Activated T-cell treated with anti-CD3 and anti-CD28 coated beads for 48 hours (primary cell): Measurements from ENCODE around the gene CTF1.
"Not testable (repeated sequence)": the region's sequence is repeated elsewhere in the genome, so short reads cannot be mapped to it uniquely, and the experiment has no call there.

Experiments
- DNase-seq: peaks from one replicate; pipeline ENCODE4 v3.0.0-alpha.2; 2020; ENCODE audit warnings: low read depth

The CTF1 gene, protein sequence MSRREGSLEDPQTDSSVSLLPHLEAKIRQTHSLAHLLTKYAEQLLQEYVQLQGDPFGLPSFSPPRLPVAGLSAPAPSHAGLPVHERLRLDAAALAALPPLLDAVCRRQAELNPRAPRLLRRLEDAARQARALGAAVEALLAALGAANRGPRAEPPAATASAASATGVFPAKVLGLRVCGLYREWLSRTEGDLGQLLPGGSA

DNA sequence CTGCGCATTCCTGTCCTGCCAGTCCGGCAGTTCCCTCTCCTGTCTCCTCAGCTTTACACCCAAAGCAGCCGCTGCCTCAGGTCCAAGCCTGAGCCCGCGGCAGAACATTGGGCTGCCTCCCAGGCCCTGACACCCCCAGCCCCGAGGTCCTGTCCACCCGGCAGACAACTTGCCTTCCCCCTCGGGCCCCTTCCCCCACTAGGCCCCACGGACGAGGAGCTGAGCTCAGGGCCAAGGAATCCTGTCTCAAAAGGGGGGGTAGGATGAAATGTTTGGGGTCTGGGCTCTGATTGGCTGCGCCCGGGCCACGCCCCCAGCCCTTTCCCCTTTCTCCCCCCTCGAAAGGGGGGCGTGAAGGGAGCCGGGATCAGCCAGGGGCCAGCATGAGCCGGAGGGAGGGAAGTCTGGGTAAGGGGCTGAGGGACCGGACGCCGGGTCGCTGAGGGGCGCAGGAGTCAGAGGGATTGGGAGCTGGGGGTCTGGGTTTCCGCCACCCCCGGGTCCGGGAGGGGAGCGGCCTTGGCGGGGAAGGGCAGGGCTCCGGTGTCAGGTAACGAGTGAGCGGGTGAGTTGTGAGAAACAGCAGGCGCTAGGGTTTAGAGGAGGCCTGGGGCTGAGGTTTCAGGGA lies at the start of gene CTF1:
Gene CTF1 (plus strand): TSS at position 354 of the 628 bp plus-strand sequence. CDS start 30 bp downstream, at position 384.
- DNase-seq: no peak

DNA sequence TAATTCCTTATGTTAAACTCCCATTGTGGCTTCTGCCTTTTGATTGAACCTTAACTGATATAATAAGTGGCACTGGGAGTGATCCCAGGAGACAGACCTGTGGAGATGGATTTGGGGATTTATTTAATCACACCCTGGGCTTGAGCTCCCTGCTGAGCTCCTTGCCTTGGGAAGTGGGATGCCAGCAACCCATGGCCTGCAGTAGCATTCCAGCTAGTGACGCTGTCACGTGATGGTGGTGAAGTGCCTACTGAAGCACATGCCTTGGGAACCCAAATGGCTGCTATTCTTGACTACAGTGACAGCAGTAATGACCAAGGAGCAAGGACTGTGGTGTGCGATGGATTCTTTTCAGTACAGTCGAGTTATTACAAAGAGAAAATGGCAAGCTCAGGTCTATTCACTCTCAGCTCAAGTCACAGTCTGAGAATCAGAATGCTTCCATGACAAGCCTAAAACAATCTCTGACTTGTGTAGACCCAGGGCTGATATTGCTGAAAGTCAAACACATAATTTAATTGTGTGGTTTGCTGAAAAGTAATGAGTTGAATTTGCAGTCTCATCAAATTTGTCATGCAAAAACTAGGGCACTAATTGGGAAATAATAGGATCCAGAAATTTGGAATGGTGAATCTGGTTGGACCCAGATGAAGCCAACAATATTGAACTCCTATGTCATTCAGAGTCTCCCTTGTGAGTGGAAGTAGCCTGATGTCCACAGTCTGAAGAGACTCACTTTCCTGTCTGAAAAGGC lies 49.6 kb upstream of the CTF1 start:
- no peak for DNase-seq

DNA sequence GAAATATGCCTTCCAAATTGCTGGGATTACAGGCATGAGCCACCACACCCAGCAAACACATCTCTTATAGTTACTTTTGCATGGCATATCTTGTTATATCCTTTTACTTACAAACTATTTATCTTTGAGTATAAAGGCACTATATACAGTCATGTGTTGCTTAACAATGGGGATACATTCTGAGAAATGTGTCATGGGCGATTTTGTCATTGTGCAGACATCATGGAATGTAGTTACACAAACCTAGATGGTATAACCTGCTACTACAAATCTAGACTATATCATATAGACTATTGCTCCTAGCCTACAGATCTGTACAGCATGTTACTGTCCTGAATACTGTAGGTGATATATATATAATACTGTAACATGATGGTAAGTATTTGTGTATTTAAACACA lies 46.2 kb upstream of the CTF1 start:
- no peak for DNase-seq

DNA sequence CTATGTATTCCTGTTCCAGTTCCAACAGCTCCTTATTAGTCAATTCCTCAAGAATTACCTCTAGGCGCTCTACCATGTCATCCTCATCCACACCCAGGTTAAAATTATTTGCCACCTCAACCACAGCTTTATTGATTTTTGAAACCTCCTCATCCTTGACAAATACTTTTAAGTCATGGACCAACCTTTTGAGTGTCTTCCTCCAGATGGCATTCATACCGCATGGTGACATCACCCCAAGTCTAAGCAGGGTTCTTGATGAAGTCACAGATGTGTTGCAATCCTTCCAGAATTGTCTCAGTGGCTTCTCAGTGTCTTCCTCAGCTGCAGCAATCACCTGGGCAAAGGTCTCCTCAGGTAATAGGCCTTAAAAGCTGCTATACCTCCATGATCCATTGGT lies 42.7 kb upstream of the CTF1 start:
- no peak for DNase-seq

DNA sequence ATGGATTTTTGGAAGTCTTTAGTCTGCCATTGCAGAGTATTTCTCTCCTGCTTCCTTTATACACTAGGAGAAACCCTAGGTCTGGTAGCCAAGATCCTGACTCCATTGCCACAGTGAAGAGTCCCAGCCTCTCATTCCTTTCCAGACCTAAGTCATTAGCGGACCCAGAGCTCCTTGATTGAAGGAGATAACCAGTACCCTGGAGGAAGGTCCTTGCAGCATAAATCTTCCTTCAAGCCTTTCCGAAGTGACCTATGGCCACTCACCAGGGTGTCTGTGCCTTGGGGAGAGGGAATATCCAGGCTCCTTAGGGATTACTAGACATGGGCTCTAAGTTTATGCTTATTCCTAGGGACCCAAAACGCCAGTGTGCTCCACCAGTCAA lies 38.3 kb upstream of the CTF1 start:
- no peak for DNase-seq

DNA sequence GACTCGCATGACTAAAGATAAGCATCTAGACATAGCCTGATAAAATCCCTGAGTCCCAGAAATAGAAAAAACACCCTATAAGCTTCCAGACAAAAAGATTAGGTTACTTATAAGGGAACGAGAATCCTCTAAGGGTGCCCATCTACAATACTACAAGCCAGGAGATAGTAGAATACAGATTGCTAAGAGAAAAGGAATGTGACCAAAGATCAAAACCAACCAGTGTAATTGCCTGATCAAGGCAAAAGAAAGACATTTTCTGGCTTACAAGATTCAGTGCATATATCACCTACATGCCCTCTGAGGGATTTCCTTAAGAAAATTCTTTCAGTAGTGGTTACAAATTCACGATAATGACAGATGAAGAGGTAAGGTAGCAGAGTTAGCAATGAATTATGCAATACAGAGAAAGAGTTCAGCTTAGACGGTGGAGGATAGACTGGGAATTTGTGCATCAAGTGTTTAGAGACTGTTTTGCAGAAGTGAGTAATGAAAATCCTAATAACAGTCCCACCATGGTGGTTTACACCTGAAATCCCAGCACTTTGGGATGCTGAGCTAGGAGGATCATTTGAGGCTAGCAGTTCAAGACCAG lies 37.5 kb upstream of the CTF1 start:
- DNase-seq: no peak

DNA sequence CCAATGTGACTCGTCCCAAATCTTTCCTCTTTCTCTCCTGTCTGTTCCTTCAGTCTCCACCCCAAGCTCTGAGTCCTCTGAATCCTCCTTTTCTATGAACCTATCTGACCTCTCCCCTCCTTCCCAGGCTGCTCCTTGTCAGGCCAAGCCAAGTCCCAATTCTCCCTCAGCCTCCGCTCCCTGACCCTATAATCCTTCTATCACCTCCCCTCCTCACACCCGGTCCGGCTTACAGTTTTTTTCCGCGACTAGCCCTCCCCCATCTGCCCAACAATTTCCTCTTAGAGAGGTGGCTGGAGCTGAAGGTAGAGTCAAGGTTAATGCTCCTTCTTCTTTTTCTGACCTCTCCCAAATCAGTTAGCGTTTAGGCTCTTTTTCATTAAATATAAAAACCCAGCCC lies 35.7 kb upstream of the CTF1 start:
- not testable (repeated sequence) for DNase-seq

DNA sequence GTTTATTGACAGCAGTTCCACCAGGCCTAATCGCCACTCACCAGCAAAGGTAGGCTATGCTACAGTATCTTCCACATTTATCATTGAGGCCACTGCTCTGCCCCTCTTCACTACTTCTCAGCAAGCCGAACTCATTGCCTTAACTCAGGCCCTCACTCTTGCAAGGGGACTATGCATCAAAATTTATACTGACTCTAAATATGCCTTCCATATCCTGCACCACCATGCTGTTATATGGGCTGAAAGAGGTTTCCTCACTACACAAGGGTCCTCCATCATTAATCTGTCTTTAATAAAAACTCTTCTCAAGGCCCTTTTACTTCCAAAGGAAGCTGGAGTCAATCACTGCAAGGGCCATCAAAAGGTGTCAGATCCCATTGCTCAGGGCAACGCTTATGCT lies 33.2 kb upstream of the CTF1 start:
- not testable (repeated sequence) for DNase-seq

DNA sequence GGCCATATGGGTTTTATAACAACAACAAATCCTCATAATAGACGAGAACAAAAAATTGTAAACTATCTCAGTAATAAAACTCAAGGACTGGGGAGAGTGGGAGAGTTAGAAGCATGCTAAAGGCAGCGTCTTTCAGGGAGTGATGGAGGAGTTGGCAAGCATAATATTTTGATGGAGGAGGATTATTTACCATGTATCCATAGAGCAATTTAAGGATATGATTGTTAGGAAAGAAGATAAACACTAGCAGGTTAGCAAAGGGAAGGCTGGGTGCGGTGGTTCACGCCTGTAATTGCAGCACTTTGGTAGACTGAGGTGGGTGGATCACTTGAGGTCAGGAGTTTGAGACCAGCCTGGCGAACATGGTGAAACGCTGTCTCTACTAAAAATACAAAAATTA lies 30.4 kb upstream of the CTF1 start:
- DNase-seq: no peak

DNA sequence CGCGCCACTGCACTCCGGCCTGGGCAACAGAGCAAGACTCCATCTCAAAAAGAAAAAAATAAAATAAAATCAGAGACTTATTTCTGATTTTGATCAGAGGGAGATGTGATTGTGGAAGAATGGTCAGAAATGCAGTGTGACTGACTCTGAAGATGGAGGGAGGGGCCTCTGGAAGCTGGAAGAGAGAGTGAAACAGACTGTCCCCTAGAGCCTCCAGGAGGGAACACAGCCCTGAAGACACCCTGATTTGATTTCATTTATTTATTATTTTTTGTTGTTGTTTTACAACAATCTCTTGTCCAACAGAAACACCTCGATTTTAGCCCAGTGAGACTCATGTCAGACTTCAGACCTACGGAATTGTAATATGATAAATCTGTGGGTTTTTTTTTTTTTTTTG lies 28.7 kb upstream of the CTF1 start:
- no peak for DNase-seq

DNA sequence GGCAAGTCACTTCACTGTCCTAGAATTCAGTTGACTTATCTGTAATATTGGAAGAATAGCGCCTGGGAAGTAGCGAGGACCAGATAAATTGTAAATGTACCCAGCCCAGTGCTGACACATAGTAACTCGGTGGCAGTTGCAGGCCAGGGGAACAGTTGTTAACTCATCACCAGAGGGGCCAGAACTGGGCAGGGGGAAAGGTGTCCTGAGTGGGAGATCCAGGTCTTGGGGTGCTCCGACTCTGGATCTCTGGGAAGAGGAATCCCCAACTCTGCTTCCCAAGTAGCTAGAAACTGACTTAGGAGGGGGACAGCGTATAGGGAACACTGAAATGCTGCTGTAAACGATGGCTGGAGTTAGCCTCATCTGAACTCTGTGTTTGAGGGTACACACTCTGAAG lies 25.5 kb upstream of the CTF1 start:
- no peak for DNase-seq

DNA sequence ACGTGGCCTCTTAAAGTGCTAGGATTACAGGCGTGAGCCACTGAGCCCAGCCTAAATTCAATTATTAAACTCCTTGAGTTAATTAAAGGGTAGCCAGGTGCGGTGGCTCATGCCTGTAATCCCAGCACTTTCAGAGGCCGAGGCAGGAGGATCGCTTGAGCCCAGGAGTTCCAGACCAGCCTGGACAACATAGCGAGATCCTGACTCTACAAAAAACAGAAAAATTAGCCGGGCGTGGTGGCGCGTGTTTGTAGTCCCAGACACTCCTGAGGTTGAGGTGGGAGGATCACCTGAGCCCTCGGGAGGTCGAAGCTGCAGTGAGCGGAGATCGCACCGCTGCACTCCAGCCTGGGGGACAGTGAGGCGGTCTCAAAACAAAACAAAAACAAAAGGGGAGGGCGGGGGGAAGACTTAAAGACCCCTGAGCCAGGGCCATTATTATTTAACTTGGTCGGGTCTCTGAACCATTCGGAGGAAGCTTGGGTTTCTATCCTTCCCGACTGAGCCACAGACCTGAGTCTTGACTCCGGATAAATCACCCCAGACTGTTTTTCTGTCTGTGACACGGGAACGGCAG lies 22.1 kb upstream of the CTF1 start:
- no peak for DNase-seq

DNA sequence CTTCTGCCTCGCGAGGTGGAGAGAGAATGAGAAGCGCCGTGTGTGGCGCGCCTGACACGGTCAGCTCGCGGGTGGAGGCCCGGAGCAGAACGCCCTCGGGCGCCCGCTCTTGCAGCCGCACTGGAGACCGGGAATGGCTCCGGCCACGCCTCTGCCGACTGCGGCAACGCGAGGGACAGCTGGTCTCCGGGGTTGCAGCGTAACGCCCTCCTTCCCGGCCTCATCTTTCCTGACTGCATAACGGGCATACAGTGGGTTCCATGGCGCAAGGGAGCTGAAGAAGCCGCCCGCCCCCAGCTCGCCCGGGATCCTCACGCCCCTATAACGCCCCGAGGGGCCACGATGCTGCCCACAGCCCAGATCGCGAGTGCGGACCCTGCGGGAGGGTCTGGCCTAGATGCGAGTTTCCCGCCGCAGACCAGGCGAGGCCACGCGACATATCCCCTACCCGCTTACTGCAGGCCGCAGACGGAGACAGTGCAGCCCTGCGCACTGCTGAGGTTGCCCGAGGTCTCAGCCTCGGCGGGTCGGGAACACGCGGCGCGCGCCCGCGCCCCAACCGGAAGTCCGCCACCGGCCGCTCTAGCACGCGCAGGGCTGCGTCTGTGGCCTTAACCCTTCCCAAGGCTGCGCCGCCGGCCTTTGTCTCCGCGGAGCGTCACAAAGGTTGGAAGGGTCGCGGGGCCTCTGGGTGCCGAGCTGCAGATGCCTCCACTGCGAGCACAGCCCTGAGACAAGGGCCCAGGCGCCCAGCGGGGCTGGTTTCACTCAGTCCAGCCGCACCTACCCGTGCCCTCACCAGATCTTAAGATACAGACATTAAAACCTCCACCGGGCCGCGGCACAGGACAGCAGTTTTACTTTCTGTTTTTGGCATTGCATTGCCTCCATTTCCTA lies 21.3 kb upstream of the CTF1 start:
- DNase-seq: peak; percentile 90

DNA sequence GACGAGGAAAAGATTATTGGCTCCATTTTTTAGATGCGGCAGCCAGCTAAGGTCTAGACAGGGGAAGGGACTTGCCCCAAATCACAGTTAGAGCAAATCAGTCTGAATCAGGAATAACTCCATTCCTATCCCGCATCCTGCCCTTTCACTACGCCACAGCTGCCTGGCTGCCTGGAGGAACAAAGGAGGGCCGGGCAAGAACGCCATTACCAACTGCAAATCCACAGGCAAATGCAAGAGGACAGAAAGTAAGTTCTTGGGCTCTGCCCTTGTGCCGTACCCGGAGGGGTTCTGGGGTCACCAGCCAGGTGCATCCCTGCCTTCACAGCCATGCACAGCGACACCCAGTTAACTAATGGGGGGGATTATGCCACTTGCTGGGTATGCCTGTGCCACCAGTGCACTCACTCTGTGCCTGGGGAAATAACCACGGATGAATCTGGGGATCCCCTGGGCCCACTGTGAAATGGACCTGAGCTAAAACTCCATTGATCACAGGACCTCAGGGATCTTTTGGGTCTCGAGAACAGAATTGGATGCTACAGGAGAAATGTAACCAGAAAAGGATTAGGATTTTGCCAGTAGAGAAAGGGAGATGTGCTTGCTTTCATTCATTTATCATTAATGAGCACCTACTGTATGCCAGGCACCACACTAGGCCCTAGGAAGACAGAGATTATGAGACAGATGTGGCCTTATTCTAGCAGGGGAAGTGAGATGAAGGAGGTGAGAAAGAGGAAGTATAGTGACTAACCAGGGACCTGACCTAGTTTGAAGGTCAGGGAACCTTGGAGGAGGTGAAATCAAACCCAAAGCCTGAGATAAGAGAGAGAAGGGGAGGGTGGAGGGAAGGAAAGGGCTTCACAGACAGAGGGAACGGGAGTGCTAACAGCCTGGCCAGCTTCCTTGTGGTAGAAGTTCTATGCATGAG lies 20.3 kb upstream of the CTF1 start:
- DNase-seq: no peak

DNA sequence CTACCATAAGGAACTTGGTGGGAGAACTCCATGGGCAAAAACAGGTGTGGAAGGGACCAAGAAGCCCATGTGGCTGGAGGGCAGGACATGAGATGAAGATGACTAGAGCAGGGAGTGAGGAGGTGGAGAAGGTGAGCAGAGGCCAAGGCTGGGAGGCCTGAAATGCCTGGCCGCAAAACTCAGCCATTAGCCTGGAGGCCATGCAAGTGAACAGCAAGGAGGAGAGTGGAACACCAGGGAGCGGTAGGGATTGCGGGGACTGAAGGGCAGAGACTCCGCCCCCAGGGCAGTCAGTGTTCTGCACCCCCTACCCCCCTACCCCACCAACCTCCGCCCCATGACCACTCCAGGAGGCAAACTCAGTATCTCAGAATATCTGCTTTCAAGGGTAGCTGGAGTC lies 19.5 kb upstream of the CTF1 start:
- DNase-seq: no peak

DNA sequence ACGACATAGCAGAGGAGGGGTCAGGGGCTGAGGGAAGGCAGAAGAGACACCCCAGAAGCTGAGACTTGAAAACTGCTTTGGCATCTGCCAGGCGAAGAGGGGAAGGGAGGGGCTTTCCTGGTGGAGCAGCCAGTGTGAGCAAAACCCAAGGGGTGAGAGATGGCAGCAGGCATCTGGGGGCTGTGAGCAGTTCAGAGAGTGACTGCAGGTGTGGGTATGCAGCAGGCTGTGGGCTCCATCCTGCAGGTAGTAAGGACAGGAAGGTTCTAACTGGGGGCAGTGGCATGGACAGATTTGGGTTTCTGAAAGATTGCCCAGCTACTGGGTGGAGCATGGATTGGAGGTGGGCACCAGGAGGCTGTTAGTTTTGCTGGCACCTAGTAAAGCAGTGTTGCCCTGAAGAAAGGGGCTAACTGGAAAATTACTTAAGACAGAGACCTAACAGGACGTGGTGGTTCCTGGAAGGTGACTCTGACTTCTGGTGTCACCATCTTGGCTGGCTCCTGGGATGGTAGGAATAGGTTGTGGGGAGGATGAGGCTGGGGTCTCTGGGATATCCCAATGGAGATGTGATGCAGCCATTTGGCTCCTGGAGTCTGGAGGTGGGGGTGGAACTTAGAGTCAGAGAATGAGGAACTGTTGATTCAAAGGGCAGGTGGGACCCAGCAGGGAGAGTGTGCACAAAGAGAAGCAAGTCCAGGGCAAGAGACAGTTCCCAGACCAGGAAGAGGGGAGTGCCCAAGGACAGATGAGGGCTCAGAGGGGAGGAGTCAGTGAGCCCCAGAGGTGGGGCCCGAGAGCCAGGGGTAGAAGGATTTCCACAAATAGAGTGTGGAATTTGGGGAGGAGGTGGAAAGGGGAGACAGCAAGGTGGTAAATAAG lies 13.7 kb upstream of the CTF1 start:
- no peak for DNase-seq

DNA sequence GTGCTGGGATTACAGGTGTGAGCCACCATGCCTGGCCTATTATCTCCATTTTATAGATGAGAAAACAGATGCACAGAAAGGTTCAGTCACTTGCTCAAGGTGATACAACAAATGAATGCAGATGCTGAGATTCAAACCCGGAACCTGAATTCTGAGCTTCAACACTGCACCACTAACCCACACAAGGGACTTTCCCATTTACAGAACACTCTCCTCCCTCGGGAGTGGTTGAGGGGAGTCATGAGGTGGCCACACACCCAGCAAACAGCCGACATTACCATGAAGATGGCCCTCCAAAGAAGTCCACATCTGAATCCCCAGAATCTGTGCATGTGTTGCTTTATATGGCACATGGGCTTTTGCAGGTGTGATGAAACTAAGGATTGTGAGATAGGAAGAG lies 11.7 kb upstream of the CTF1 start:
- no peak for DNase-seq

DNA sequence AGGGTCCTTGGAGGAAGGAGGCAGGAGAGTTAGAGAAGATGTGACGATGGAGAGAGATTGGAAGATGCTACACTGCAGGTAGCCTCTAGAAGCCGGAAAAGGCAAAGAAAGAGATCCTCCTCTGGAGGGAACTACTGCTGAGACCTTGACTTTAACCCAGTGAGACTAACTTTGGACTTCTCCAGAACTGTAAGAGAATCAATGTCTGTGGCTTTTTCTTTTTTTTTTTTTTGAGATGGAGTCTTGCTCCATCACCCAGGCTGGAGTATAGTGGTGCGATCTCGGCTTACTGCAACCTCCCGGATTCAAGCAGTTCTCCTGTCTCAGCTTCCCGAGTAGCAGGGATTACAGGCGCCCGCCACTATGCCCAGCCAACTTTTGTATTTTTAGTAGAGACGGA lies 11.2 kb upstream of the CTF1 start:
- no peak for DNase-seq

DNA sequence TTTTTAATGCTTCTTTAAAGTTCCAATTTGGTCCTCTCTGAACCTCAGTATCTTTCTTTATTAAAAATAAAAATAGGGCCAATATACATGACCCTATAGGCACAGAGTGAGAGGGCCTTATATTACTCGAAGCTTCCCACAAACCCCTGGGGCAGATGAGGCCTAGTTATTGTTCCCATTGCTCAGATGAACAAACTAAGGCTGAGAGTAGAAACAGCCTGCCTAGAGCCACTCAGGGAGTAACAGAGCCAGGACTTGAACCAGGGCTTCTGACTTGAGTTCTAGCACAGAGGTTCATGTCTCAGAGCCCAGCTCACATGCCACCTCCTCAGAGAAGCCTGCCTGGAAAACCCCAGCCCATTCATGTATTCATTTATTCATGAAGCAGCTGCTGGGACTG lies 10.3 kb upstream of the CTF1 start:
- no peak for DNase-seq

DNA sequence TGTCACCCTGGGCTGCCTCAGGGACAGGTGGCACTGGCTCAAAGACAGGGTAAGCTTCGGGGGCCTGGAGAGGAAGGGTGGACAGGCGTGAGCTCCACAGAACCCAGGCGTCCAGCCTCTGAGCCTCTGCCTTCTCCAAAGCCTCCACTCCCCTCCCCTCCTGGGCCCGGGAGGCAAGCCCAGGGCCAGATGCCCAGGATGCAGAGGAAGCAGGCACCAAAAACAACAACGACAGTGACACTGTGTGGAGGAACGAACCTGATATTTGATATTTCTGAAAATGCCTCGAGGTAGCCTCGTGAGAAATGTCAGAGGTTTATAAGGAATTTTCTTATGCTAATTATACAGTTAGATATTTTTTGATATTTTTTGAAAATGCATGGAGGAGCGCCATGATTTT lies 8.5 kb upstream of the CTF1 start:
- DNase-seq: no peak
